ENCODE data around the gene OAT.

Gene OAT

DNA sequence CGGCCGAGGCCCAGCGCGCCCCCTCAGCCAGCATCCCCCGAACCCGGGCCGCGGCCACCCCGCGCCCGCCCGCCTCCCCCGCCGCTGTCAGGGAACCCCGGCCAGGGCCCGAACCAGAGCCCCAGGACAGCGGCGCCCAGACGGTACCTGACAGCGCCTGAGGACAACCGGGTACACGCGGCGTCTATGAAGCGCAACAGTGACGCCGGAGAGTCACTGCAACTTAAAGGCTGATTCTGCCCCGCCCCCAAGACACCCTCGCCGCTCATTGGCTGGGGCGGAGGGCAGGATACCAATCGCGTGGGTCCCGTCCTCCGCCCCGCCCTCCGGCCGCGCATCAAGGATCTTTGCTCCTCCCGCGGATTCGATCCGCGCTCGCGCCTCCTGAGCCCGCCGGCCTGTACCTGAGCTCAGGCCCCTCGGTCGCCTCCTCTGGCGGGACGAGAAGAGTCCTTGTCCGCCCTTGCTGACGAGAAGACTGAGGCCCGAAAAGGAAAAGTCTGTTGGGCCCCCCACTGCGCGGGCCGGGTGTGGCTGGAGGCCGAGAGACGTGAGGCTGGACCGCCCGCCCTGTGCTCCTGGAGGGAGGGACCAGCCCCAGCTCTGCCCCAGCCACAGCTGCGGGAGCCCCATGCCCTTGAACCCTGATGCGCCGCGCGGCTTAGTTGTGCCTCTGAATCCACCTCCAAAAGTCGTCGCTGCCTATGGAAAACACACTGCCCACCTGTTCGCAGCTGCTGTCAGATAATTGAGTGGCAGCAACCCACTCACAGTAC, at the start of gene OAT:
Gene OAT, minus strand, starts transcription at position 198 of the 776 bp plus-strand sequence. CDS start 6,752 bp downstream, outside the sequence.
- Histone ChIP-seq H3K27me3 (ENCODE audit: control insufficient read depth, insufficient read depth, low read length) (peaks cover 10% of the 10 kb centered on the region), H3K4me1 (ENCODE audit: control insufficient read depth, low read depth, low read length) (peaks cover 7% of the 10 kb centered on the region), H3K36me3 (ENCODE audit: control insufficient read depth, low read depth, low read length) (no peaks in the 10 kb centered on the region), H3K4me3 (ENCODE audit: low read length) (peak within 1 kb of the TSS; percentile 75), H3K9ac (ENCODE audit: low read length) (peak within 1 kb of the TSS; percentile 16), H3K9me3 (ENCODE audit: control insufficient read depth, low read depth, low read length) (no peaks in the 10 kb centered on the region), H3K27ac (ENCODE audit: low read length) (no peak within 1 kb of the TSS)

- Histone ChIP-seq H3K27ac (ENCODE audit: low read length) (no peak overlapping the region), H3K9me3 (ENCODE audit: control insufficient read depth, low read depth, low read length) (no peaks in the 10 kb centered on the region), H3K27me3 (ENCODE audit: control insufficient read depth, insufficient read depth, low read length) (no peaks in the 10 kb centered on the region), H3K36me3 (ENCODE audit: control insufficient read depth, low read depth, low read length) (no peaks in the 10 kb centered on the region), H3K9ac (ENCODE audit: low read length) (no peak overlapping the region), H3K4me1 (ENCODE audit: control insufficient read depth, low read depth, low read length) (peaks cover 47% of the 10 kb centered on the region), H3K4me3 (ENCODE audit: low read length) (no peak overlapping the region)
These were observed 48.4 kb upstream of the OAT start for GRCh38 chr10:124467165-124467564.

GRCh38 chr10:124465777-124466488, 47.2 kb upstream of the OAT start:
- Histone ChIP-seq H3K4me1 (ENCODE audit: control insufficient read depth, low read depth, low read length) (peaks cover 45% of the 10 kb centered on the region), H3K36me3 (ENCODE audit: control insufficient read depth, low read depth, low read length) (no peaks in the 10 kb centered on the region), H3K27ac (ENCODE audit: low read length) (peak overlapping the region; percentile 54), H3K27me3 (ENCODE audit: control insufficient read depth, insufficient read depth, low read length) (no peaks in the 10 kb centered on the region), H3K4me3 (ENCODE audit: low read length) (no peak overlapping the region), H3K9ac (ENCODE audit: low read length) (peak overlapping the region; percentile 7), H3K9me3 (ENCODE audit: control insufficient read depth, low read depth, low read length) (no peaks in the 10 kb centered on the region)

DNA sequence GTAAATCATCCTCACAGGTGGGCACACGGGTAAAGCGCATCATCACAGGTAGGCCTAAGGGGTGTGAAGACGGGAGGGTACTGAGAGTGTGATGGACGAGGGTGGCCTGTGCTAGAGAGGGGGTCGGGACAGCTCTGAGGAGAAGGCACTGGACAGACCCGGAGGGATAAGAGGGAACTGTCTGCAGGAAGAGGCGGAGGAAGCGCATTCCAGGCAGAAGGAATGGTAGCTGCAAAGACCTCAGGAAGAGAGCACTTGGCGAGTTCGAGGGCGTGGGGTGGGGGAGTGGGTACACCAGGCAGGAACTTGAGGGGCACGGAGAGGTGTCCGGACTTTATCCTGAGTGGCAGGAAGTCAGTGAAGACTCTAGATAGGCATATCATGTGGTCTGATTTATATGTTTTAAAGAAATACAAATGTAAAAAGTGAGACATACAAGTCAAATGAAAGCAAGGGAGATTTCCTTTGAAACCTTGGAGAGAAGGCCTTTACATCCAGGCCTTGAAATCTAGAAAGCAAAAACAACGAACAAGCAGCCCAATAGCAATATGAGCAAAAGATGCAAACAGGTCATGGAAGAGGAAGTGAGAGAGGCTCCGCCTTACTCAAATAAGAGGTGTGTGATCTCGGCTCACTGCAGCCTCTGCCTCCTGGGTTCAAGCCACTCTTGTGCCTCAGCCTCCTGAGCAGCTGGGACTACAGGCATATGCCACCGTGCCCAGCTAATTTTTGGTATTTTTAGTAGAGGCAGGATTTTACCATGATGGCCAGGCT, 46.5 kb upstream of the OAT start:
- no peak overlapping the region for H3K27ac ChIP-seq (ENCODE audit: low read length)
- H3K4me1 ChIP-seq (ENCODE audit: control insufficient read depth, low read depth, low read length), result peaks cover 38% of the 10 kb centered on the region
- H3K9ac ChIP-seq (ENCODE audit: low read length), result peak overlapping the region; percentile 7
- H3K27me3 ChIP-seq (ENCODE audit: control insufficient read depth, insufficient read depth, low read length), result no peaks in the 10 kb centered on the region
- H3K36me3 ChIP-seq (ENCODE audit: control insufficient read depth, low read depth, low read length), result no peaks in the 10 kb centered on the region
- H3K4me3 ChIP-seq (ENCODE audit: low read length), result no peak overlapping the region
- no peaks in the 10 kb centered on the region for H3K9me3 ChIP-seq (ENCODE audit: control insufficient read depth, low read depth, low read length)

- no peak overlapping the region for H3K4me3 ChIP-seq (ENCODE audit: low read length)
- H3K36me3 ChIP-seq (ENCODE audit: control insufficient read depth, low read depth, low read length), result no peaks in the 10 kb centered on the region
- no peak overlapping the region for H3K27ac ChIP-seq (ENCODE audit: low read length)
- H3K27me3 ChIP-seq (ENCODE audit: control insufficient read depth, insufficient read depth, low read length), result no peaks in the 10 kb centered on the region
- peaks cover 31% of the 10 kb centered on the region for H3K4me1 ChIP-seq (ENCODE audit: control insufficient read depth, low read depth, low read length)
- H3K9me3 ChIP-seq (ENCODE audit: control insufficient read depth, low read depth, low read length), result no peaks in the 10 kb centered on the region
- no peak overlapping the region for H3K9ac ChIP-seq (ENCODE audit: low read length)
These were observed 45.6 kb upstream of the OAT start for GRCh38 chr10:124464028-124464965.

DNA sequence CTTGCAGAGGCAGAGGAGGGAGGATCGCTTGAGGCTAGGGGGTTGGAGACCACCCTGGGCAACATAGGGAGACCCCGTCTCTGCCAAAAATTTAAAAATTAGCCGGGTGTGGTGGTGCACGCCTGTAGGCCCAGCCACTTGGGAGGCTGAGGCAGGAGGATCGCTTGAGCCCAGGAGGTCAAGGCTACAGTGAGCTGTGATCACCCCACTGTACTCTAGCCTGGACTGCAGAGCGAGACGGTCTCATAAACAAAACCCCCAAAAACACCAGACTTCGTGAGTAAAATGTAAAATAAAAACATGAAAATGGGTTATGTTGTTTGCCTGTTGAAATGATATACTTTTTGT, 43.6 kb upstream of the OAT start:
- no peaks in the 10 kb centered on the region for H3K9me3 ChIP-seq (ENCODE audit: control insufficient read depth, low read depth, low read length)
- peaks cover 31% of the 10 kb centered on the region for H3K4me1 ChIP-seq (ENCODE audit: control insufficient read depth, low read depth, low read length)
- H3K4me3 ChIP-seq (ENCODE audit: low read length), result peak overlapping the region; percentile 70
- no peaks in the 10 kb centered on the region for H3K27me3 ChIP-seq (ENCODE audit: control insufficient read depth, insufficient read depth, low read length)
- H3K36me3 ChIP-seq (ENCODE audit: control insufficient read depth, low read depth, low read length), result no peaks in the 10 kb centered on the region
- peak overlapping the region; percentile 21 for H3K9ac ChIP-seq (ENCODE audit: low read length)
- H3K27ac ChIP-seq (ENCODE audit: low read length), result no peak overlapping the region

GRCh38 chr10:124461642-124462347, 43.1 kb upstream of the OAT start, which contains the start of gene LHPP:
LHPP (plus strand) TSS chr10:124461823; CDS start chr10:124461863, 40 bp downstream.
- no peak within 1 kb of the TSS for H3K27ac ChIP-seq (ENCODE audit: low read length)

GRCh38 chr10:124460144-124460543, 41.4 kb upstream of the OAT start:
- H3K4me1 ChIP-seq (ENCODE audit: control insufficient read depth, low read depth, low read length), result peaks cover 23% of the 10 kb centered on the region

More at GRCh38 chr10:124461642-124462347, 43.1 kb upstream of the OAT start, which contains the start of gene LHPP:
- Histone ChIP-seq H3K4me1 (ENCODE audit: control insufficient read depth, low read depth, low read length) (peaks cover 29% of the 10 kb centered on the region), H3K27me3 (ENCODE audit: control insufficient read depth, insufficient read depth, low read length) (no peaks in the 10 kb centered on the region), H3K4me3 (ENCODE audit: low read length) (peak within 1 kb of the TSS; percentile 70), H3K9ac (ENCODE audit: low read length) (peak within 1 kb of the TSS; percentile 21), H3K9me3 (ENCODE audit: control insufficient read depth, low read depth, low read length) (no peaks in the 10 kb centered on the region), H3K36me3 (ENCODE audit: control insufficient read depth, low read depth, low read length) (no peaks in the 10 kb centered on the region)

DNA sequence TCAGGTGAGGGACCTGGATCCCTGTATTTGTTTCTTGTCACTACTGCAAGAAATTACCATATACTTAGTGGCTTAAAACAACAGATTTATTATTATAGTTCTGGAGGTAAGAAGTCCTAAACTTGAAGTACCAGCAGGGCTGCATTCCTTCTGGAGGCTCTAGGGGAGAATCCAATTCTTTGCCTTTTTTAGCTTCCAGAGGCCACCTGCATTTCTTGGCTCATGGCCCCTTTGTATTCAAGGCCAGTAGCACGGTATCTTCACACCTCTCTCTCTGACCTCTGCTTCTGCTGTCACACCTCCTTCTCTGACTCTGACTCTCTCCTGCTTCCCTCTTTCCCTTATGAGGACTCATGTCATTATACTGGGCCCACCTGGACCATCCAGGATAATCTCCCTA, 40.7 kb upstream of the OAT start:
- Histone ChIP-seq H3K4me3 (ENCODE audit: low read length) (no peak overlapping the region), H3K9ac (ENCODE audit: low read length) (no peak overlapping the region), H3K27ac (ENCODE audit: low read length) (no peak overlapping the region), H3K36me3 (ENCODE audit: control insufficient read depth, low read depth, low read length) (no peaks in the 10 kb centered on the region), H3K27me3 (ENCODE audit: control insufficient read depth, insufficient read depth, low read length) (peaks cover 6% of the 10 kb centered on the region), H3K4me1 (ENCODE audit: control insufficient read depth, low read depth, low read length) (peaks cover 30% of the 10 kb centered on the region), H3K9me3 (ENCODE audit: control insufficient read depth, low read depth, low read length) (no peaks in the 10 kb centered on the region)

More at GRCh38 chr10:124460144-124460543, 41.4 kb upstream of the OAT start:
- Histone ChIP-seq H3K27ac (ENCODE audit: low read length) (no peak overlapping the region), H3K4me3 (ENCODE audit: low read length) (no peak overlapping the region), H3K36me3 (ENCODE audit: control insufficient read depth, low read depth, low read length) (no peaks in the 10 kb centered on the region), H3K9me3 (ENCODE audit: control insufficient read depth, low read depth, low read length) (no peaks in the 10 kb centered on the region), H3K27me3 (ENCODE audit: control insufficient read depth, insufficient read depth, low read length) (peaks cover 6% of the 10 kb centered on the region), H3K9ac (ENCODE audit: low read length) (no peak overlapping the region)

DNA sequence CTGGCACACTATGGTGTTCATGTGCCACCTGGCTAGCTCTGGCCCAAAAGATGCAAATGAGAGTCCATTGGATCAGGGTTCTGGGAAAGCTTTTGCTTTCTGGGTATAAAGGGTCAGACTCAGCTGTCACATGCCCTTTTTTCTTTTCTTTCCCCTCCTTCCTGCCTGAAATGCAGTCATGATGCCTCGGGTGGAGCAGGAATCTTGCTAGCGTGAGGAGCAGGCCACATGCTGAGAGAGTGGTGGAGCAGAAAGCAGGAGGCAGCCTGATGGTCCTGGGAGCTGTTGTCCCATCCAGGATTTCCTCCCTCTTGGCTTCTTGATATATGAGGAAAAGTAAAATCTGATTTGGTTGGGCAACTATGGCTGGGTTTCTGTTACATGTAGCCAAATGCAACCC, 40.2 kb upstream of the OAT start:
- peaks cover 35% of the 10 kb centered on the region for H3K4me1 ChIP-seq (ENCODE audit: control insufficient read depth, low read depth, low read length)
- H3K4me3 ChIP-seq (ENCODE audit: low read length), result no peak overlapping the region
- no peak overlapping the region for H3K27ac ChIP-seq (ENCODE audit: low read length)
- no peaks in the 10 kb centered on the region for H3K36me3 ChIP-seq (ENCODE audit: control insufficient read depth, low read depth, low read length)
- H3K27me3 ChIP-seq (ENCODE audit: control insufficient read depth, insufficient read depth, low read length), result peaks cover 6% of the 10 kb centered on the region
- H3K9ac ChIP-seq (ENCODE audit: low read length), result no peak overlapping the region
- H3K9me3 ChIP-seq (ENCODE audit: control insufficient read depth, low read depth, low read length), result no peaks in the 10 kb centered on the region
